Measurements from ENCODE around the gene RAB22A.

The RAB22A gene, protein sequence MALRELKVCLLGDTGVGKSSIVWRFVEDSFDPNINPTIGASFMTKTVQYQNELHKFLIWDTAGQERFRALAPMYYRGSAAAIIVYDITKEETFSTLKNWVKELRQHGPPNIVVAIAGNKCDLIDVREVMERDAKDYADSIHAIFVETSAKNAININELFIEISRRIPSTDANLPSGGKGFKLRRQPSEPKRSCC

DNA sequence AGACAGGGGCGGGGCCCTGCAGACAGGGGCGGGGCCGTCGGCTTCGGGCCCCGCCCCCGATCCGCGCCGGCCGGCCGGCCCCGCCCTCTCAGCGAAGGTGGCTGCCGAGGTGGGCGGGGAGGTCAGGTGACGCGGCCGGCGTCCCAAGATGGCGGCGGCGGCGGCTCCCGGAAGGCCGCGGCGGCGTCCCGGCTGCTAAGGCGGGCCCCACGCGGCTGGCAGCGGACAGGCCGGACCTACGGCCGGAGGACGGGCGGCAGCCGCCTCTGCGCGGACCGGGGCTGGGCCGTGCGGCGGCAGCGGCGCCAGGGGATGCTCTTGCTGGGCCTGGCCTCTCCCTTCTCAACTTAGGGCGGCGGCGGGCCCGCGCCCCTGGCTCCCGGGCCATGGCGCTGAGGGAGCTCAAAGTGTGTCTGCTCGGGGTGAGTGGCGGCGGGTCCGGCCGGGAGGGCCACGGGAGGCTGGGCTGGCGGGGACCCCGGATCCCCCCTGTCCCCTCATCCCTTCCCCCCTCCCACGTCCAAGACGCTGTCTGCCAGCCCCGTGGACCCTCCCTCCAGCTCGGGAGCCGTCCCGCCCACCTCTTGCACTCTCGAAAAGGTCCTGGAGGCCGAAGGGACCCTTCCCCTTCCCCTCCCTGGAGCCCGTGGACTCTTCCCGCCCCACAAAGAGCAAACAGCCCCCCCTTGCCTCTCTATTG lies at the start of gene RAB22A:
RAB22A (plus strand) TSS at position 125 of the 700 bp plus-strand sequence; CDS start at position 387, 262 bp downstream.
- DNase-seq (ENCODE audit: low read depth in 2 of 2): peak; percentile 60 to 71

DNA sequence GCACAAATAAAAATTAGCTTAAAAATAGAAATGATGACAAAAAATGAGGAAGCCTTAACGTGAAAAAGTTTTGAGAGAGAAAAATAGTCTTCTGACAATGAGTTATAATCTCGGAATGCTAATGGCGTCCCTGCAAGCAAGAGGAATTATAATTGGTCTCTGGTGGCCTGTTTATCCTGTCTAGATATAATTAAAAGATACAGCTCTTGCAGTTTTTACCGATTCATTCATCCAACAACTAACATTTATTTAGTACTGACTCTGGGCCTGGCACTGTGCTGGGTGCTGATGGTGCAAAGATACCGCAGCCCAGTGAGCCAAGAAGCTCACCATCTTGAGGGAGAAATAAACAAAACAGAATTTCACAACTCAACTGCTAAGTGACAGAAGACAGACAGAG lies 49.5 kb upstream of the RAB22A start:
- DNase-seq (ENCODE audit: low read depth in 2 of 2): no peak

DNA sequence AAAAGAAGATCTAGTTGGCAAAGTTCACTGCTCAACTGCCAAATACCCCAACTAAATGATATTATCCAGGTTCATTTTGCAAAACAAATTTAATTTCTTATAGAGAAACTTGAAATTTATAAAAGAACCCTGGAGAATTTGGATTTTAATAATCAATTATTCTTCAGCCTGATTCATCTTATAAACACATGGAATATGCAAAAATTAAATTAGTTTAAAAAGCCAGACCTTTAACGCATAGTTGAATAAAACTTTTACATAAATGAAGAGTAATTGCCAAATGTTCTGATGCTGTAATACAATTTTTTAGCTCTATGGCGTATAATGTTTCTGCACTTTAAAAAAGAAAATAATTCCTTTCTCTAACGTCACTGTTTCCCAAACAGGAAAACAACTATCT lies 47.9 kb upstream of the RAB22A start:
- DNase-seq (ENCODE audit: low read depth in 2 of 2): no peak

DNA sequence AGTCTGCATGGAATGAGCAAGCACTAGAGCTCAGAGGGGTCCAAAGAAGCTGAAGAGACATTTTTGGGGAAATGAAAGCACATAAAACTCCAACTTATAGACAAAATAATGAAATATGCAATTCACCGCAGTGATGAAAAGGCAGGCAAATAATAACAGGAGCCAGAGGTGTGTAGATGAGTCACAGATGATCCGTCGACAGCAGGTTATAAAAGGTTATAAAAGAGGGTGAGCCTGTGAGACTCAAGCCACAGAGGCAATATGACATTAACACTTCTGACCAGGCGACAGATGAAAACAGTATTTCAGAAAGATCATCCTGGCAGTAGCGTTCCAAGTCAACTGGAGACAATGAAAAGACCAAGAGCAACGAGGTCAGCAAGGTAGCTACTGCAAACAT lies 45.2 kb upstream of the RAB22A start:
- DNase-seq (ENCODE audit: low read depth in 2 of 2): no peak

DNA sequence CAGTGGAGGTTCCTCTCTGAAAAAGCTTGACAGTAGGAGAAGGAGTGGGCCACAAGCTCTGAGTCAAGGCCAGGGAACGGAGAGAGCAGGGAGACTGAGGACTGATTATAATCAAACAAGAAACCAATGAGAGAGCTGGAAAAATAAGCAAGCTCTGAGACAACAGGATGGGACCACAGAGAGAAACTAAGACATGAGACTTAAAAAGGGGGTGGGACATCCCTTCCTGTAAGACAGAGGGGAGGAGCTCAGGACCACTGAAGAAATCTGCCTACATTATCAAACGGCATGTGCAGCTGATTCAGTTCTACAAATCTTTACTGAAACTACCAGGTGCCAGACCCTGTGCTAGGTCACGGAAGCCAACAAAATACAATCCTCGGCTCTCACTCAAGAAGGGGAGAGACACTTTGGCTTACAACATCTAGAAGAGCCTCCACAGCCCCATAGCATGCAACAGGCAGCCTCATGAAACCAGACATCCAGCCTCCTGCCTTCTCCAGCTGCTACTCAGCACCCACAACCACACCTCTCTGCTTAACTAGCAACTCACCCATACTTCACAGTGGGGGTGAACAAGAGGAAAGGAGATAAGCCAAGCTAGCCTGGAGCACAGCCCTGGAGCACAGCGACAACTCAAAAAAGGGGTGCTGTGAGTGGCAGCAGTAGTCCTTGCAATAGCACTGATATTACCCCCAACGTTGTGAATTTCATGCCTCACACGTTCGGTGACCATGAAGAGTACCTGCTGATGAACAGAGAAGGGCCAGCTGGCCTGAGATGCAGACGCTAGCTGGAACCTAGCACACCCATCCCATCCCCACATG lies 41.9 kb upstream of the RAB22A start:
- no peak for DNase-seq (ENCODE audit: low read depth in 2 of 2)

DNA sequence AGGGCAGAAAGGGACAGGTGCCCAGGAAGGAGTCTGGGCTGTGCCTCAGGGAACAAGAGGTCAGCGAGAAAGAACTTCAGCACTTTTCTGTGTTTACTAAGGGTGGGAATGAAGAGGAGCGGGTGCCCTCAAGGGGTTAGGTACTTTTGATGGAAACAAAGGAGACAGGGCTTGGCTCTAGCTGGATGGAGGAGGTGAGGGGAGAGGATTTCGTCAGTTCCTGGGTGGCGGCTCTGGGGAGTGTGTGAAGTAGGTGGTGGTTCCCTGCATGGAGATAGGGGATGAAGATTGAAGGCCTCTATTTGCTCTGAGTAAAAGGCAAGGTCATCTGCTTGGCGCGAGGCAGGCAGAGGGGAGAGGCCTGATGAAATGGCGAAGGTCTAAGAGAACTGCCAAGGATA lies 41.1 kb upstream of the RAB22A start:
- no peak for DNase-seq (ENCODE audit: low read depth in 2 of 2)

DNA sequence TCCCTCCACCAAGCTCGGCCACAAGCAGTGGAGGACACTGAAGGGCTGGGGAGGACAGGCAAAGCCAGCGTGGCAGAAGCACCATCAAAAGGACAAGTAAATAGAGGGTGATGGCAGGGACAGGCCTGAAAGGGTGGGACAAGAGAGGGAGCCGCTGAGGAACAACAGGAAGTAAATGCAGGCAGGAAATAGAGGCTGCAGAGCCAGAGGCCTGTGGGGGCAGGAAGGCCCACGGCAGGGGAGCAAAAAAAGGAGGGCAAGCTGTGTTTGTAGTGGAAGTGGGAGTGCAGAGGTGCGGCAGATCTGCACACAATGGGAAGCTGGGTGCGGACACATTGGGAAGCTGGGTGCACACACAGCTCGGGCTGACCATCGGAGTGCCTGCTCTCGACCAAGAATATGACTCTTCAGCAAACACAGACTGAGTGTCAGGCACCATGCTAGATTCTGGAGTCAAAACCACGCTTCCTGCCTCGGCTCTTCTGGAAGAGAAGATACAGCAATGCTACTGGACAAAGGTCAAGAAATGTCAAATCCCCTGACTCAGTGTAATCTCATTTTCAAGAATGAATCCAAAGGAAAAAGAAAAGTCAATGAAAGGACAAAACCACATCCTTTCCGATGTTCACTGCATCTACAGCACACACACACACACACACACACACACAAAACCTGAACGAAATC lies 40.4 kb upstream of the RAB22A start:
- no peak for DNase-seq (ENCODE audit: low read depth in 2 of 2)

DNA sequence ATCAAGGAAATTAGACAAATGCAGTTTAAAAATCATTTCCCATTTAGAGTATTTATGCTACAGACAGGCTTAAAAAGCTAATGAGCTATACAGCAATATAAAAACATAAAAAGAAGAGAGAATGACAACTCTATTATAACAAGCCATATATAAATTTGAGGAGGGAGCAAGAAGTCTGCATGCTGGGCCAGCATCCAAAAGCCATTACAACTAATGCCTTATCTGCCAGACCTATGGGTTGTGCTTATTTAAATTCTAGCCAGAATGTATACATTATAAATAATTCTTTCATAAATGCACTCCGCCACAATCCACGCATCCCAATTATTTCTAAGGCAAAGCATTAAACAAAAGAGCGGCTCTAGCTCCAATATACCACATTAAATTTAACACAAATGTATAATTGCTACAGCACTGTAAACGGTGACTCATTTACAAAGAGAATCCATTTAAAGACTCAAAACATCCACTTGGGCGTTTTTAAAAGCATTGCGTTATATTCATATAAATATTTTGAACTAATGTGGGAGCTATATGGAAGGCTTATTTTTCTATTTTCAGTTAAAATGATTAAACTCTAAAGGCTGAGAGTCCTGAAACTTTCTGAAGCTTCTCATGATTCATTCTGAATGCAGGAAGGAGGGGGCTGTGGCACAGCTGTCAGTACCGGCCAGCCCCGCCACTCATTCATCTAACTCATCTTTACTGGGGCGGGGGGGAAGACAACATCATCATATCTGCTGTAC lies 37.7 kb upstream of the RAB22A start:
- DNase-seq (ENCODE audit: low read depth in 2 of 2): no peak

DNA sequence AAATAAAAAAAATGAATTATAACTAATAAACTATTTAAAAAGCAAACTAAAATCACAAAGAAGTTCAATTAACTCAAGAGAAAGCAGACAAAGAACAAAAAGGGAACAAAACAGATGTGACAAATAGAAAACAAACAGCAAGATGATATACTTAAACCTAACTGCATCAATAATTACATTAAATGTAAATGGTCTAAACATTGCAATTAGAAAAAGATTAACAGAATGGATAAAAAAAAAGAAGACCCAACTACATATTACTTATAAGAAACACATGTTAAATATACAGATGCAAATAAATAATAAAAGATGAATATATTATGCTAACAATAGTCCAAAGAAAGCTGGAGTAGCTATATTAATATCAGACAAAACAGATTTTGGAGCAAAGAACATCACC lies 35.1 kb upstream of the RAB22A start:
- no peak for DNase-seq (ENCODE audit: low read depth in 2 of 2)

DNA sequence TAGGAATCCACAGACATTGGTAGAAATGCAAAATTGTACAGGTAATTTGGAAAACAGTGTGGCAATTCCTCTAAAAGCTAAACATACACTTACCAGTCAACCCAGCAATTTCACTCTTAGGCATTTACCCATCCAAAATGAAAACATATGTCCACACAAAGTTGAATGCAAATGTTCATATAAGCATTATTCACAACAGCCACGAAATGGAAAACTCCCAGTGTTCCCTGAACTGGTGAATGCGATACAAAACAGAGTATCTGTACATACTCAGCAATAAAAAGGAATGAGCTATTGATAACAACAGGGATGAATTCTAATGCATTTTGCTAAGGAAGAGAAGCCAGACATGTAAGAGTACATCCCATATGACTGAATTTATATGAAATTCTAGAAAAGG lies 32.4 kb upstream of the RAB22A start:
- no peak for DNase-seq (ENCODE audit: low read depth in 2 of 2)

DNA sequence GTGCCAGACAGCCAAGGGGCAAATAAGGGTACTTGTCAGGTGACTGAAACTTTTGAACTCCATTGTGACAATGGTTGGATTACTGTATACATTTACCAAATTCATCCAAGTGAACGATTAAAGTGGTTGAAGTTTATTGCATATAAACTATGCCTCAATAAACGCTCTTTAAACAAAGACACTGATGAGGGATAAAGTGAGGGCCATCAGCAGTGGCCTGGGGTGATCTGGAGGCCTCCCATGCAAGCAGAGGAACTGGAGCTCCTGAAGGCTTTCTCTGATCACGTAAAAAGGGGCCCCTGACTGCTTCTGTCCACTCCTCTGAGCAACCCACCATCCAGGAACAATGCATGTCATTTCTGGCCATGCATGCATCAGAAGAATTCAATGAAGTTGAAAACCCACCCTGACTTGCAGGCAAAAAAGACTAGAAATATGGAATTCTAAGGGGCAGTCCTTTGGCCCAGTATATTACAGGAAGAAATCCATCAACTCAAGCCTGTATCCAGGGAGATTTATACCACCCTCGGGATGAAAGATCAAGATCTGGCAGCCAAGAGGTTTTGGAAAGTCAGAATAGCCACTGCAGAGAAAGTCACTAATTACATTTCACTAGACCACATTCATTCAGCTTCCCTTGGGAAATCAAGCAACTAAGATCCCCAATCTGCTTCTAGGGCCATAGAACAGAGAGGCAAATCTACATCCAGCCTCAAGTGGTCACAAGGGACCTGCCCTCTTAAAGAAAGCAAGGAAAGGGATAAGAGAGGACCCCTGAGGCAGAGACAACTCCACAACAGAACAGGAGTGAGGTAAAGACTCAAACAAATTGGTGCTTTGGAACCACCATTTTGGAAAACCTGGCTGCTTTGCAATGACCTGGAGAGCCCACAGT lies 31.7 kb upstream of the RAB22A start:
- no peak for DNase-seq (ENCODE audit: low read depth in 2 of 2)

DNA sequence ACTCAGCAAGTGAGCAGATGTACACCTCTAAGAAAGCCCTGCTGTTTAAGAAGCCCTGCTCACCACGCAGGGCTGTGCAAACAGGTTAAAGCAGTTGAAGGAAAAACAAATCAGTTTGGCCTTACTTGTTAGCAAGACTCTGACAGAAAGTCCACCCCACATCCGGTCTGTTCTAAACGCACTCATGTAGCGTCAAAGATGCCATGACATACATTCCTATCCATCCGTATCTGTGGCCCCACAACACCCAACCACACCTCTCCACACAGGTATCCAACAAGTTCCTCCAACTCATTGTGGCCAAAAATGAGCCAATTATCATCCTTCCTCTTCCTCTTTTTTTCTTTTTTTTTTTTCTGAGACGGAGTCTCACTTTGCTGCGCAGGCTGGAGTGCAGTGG lies 22.8 kb upstream of the RAB22A start:
- DNase-seq (ENCODE audit: low read depth in 2 of 2): no peak

DNA sequence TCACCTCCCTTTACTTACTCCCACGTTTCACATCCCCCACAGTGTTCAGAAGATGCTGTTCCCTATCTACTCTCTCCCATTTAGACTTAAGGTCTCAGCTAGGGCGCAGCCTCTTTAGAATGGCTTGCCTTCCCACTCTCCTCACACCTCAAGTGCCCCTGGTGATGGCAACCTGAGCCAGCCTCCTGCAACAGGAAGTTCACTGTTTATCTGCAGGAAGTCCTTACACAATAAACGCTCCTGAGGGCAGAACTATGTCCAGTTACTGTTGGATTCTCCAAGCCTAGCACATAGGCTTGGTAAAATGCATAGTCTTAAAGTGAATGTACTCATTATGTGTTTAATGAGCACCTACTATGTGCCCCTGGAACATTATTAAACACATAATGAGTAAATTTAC lies 21.9 kb upstream of the RAB22A start:
- no peak for DNase-seq (ENCODE audit: low read depth in 2 of 2)

DNA sequence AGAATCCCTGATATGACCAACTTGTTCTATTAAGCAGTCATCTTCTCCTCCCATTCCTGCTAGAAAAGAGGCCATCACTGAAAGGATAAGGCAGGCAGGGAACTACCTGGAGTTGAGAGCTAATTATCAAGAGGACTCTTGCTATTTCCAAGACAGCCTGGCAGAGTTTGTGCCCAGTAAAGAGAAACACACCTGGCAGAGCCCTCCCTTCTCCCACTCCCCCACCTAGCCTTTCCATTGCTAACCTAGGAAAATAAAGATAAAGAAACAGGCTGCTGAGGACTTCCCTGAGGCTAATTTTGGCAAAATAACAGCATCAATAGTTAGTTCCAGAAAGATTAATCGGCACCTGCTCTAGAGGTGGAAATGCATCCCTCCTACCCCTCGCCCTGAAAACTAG lies 20.4 kb upstream of the RAB22A start:
- no peak for DNase-seq (ENCODE audit: low read depth in 2 of 2)

DNA sequence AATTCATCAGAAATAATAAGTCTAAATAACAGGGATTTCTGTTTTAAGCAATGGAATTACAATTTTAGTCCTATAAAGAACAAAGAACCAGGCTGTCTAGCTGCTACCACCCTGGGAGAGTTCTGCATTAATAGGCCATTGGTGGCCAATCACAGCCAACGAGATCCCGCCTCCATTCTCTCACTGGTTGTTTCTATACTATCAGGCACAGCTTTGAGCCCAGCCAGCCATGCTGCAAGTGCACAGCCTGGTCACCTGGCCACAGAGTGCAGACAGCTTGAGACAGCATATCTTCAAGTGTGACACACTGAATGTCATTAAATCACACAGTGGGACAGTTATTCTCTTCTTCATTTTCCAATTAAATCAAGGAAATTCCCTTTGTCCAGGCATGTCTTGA lies 16.1 kb upstream of the RAB22A start:
- no peak for DNase-seq (ENCODE audit: low read depth in 2 of 2)

DNA sequence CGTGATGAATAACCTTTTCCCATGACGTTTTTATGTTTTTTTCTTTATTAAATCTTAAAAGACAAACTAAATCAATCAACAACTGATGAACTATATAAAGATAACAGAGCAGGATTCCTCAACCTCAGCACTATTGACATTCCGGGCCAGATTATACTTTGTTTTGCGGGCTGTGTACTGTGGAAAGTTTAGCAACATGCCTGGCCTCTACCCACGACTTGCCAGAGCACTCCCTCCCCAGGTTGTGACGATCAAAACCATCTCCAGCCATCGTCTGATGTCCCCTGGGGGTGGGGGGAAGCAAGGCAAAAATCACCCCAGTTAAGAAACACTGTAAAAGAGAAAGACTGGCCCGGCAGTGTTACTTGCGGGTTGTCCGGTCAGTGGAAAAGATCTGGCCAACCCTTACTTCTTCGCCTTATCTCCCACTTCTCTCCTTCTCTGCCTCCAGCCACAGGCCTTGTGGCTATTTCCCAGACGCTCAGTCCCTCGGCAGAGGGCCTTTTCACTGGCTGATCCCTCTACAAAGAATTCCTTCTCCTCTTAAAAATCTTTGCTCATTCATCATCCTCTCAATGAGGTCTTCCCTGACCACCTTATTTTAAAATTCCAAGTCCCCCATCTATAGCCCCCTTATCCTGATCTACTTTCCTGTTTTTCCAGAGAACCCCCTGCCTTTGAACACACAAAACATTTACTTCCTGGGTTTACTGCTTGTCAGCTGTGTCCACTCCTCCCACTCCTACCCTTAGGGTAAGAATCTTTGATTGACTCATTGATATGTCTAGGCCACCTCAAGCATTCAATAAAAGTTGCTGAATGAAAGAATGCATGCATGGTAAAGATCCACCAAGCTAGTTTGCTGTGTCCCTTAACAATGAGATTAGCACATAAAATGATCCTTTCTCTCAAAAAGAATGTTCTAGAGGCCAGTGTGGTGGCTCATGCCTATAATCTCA lies 14.7 kb upstream of the RAB22A start:
- DNase-seq (ENCODE audit: low read depth in 2 of 2): no peak

DNA sequence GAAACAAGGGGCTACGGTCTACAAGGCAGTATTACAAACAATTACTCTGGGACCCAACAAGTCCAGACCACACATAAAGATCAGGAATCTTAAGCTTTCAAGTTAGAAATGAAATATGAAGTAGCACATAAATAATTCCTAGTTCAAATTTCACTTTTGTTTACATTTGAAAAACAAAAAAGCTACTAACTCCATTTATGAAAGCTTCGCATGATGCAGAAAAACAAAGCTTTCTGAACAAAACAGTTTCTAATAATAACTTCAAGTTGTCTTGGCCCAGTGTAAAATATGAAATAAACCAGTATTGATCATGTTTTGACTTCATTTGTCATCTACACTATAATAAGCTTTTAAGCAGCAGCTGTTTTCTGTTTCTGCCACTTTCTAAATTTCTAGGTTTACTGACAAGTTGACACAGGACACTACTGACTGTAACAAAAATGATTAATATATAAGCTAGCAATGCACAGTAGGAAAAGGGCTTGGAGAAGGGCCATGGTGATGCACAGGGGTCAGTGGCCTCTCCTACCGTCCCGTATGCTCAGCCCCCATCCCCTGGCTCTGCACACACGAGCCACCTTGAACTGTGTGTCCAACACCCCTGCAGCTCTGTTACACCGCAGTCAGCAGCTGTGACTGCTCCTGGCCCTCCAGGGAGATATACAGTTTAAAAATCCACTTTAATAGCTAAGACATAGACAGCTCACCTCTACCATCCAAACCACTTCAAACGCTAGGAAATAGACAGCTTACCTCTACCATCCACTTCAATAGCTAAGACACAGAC lies 13.3 kb upstream of the RAB22A start:
- no peak for DNase-seq (ENCODE audit: low read depth in 2 of 2)

DNA sequence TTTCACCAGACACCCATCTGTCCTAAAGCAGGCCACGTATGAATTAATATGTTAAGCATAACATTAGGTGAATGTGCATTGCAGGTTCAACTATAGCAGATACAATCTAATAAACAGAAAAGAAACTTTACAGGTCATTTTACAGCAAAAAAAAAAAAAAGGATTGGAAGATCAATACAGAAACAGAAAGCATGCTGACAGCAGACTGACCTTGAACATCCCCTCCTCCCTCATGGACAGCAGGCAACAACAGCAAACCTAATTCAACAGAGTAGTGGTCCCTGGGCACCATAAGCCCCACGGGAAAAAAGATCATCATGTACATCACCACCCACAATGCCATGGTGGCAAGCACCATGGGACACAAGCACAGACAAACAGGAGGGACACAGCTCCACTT lies 12.1 kb upstream of the RAB22A start:
- no peak for DNase-seq (ENCODE audit: low read depth in 2 of 2)

DNA sequence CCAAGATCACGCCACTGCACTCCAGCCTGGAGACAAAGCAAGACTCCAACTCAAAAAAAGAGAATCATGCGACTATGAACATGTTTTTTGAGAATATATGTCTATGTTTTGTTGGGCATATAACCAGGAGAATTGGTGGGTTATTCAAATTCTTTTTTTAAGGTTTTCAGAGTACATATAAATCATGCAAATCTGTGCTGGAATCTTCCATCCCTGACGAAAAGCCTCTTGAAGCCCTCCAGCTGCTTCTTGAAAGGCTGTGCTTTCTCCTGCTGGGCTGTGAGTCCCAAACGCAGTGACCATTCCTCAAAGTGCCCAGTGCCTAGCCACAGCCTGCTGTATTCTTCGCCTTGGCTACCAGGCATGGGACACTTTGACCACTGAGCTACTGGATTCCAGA lies 9.2 kb upstream of the RAB22A start:
- no peak for DNase-seq (ENCODE audit: low read depth in 2 of 2)
